ENCODE data around the gene SLC26A9. TPM values are rescaled to one million over a fixed set of nuclear protein-coding genes. Genes with fewer than 3 reads are reported as not detected.

Gene SLC26A9
- total and polyA plus RNA-seq, 2 experiments from 2014 or later, result 1.0 to 4.0 TPM

DNA sequence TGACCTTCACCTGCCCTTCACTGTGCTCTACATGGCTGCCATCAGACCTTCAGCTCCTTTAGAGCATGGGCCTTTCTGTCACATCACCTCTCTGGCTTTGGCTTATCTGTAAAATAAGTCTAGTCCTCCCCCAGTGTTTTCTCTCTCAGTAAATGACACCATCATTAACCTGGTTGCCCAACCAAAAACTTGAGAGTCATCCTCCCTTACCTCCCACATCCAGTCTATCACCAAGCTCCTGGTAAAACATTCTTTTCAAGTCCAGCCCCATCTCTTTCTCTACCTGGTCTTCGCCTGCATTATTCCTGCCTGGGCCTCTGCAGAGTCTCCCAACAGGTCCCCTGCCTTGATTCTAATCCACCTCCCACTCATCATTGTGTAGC, 13.1 kb downstream of the SLC26A9 start:
- Histone ChIP-seq H3K27ac (no peak overlapping the region), H3K36me3 (no peaks in the 10 kb centered on the region), H3K4me1 (ENCODE audit: low read depth) (no peaks in the 10 kb centered on the region), H3K27me3 (no peaks in the 10 kb centered on the region), H3K4me3 (no peak overlapping the region), H3K9me3 (ENCODE audit: low read depth) (no peaks in the 10 kb centered on the region)
- TF ChIP-seq, protein P1, sequence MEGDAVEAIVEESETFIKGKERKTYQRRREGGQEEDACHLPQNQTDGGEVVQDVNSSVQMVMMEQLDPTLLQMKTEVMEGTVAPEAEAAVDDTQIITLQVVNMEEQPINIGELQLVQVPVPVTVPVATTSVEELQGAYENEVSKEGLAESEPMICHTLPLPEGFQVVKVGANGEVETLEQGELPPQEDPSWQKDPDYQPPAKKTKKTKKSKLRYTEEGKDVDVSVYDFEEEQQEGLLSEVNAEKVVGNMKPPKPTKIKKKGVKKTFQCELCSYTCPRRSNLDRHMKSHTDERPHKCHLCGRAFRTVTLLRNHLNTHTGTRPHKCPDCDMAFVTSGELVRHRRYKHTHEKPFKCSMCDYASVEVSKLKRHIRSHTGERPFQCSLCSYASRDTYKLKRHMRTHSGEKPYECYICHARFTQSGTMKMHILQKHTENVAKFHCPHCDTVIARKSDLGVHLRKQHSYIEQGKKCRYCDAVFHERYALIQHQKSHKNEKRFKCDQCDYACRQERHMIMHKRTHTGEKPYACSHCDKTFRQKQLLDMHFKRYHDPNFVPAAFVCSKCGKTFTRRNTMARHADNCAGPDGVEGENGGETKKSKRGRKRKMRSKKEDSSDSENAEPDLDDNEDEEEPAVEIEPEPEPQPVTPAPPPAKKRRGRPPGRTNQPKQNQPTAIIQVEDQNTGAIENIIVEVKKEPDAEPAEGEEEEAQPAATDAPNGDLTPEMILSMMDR (IDR thresholded peaks at IDR 0.05; ENCODE audit: low read depth, low read length), result no peak
- no peak for DNase-seq (ENCODE audit: low read depth in 1 of 2, low spot score in 1 of 2)

GRCh38 chr1:205929496-205930194, 13.6 kb downstream of the SLC26A9 start:
- Histone ChIP-seq H3K4me3 (no peak overlapping the region), H3K36me3 (no peaks in the 10 kb centered on the region), H3K27me3 (no peaks in the 10 kb centered on the region), H3K9me3 (ENCODE audit: low read depth) (no peaks in the 10 kb centered on the region), H3K4me1 (ENCODE audit: low read depth) (no peaks in the 10 kb centered on the region), H3K27ac (no peak overlapping the region)
- no peak for DNase-seq (ENCODE audit: low read depth in 1 of 2, low spot score in 1 of 2)
- TF ChIP-seq, protein P1 (IDR thresholded peaks at IDR 0.05; ENCODE audit: low read depth, low read length), result no peak

DNA sequence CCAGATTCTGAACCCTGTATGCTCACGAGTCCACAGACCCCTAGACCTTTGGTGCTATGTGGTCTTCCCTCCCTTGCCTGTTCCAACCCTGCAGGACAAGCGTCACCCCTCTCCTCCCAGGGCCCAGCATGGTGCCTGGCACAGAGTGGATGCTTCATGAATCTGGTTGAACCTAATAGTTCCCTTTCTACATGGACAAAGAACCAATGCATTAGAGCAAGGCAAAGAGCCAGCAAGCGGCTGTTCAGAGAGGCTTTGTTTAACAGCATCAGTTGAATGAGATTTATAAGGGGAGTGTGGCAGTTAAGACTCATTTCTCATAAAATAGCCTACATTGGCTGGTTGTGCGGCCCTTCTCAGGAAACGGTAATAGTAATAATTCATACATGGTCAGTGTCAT, 14.9 kb downstream of the SLC26A9 start:
- H3K9me3 ChIP-seq (ENCODE audit: low read depth), result no peaks in the 10 kb centered on the region
- no peaks in the 10 kb centered on the region for H3K36me3 ChIP-seq
- no peak overlapping the region for H3K4me3 ChIP-seq
- no peak for DNase-seq (ENCODE audit: low read depth in 1 of 2, low spot score in 1 of 2)
- H3K27ac ChIP-seq, result no peak overlapping the region
- H3K27me3 ChIP-seq, result no peaks in the 10 kb centered on the region
- H3K4me1 ChIP-seq (ENCODE audit: low read depth), result peaks cover 3% of the 10 kb centered on the region
- TF ChIP-seq, protein P1 (IDR thresholded peaks at IDR 0.05; ENCODE audit: low read depth, low read length), result no peak

GRCh38 chr1:205927676-205928075, 15.6 kb downstream of the SLC26A9 start:
- DNase-seq (ENCODE audit: low read depth in 1 of 2, low spot score in 1 of 2), result no peak
- H3K27me3 ChIP-seq, result no peaks in the 10 kb centered on the region
- H3K4me3 ChIP-seq, result no peak overlapping the region
- H3K4me1 ChIP-seq (ENCODE audit: low read depth), result peaks cover 4% of the 10 kb centered on the region
- TF ChIP-seq, protein P1 (IDR thresholded peaks at IDR 0.05; ENCODE audit: low read depth, low read length), result no peak
- H3K27ac ChIP-seq, result no peak overlapping the region
- no peaks in the 10 kb centered on the region for H3K36me3 ChIP-seq
- no peaks in the 10 kb centered on the region for H3K9me3 ChIP-seq (ENCODE audit: low read depth)

GRCh38 chr1:205927247-205927646, 16.0 kb downstream of the SLC26A9 start:
- H3K9me3 ChIP-seq (ENCODE audit: low read depth), result no peaks in the 10 kb centered on the region
- TF ChIP-seq, protein P1 (IDR thresholded peaks at IDR 0.05; ENCODE audit: low read depth, low read length), result no peak
- peaks cover 4% of the 10 kb centered on the region for H3K4me1 ChIP-seq (ENCODE audit: low read depth)
- H3K27ac ChIP-seq, result no peak overlapping the region
- no peaks in the 10 kb centered on the region for H3K36me3 ChIP-seq
- no peak overlapping the region for H3K4me3 ChIP-seq
- H3K27me3 ChIP-seq, result no peaks in the 10 kb centered on the region
- DNase-seq (ENCODE audit: low read depth in 1 of 2, low spot score in 1 of 2), result no peak

All from cardiac muscle cell (in vitro differentiated cells and primary cell).